HG03060 (cell line): ENCODE data around the gene ERN1.

Experiments
- ATAC-seq: cut with Tn5 transposase; IDR thresholded peaks from one replicate; pipeline ENCODE4 v1.9.1; 2021; ENCODE audit warnings: low read depth, moderate number of reproducible peaks; ENCODE audit not compliant: unreplicated experiment

The ERN1 gene

DNA sequence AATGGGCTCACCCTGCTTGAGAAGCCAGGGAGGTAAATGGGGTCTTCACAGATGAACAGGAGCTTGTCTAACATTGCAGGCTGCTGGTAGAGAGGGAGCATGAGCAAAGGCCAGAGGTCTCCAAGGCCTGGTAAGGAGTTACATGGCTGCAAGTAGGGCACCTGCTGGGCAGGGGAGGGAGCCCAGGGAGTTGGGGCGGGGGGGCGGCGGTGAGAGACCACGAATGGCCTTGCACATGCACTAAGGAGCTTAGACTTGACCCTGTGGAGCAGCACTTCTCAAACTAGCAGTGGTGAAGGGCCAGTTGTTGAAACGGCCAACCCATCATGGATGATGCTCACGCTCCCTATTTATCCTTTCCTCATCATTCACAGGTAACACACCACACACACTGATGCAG lies 38.4 kb downstream of the ERN1 start:
- no peak for ATAC-seq

DNA sequence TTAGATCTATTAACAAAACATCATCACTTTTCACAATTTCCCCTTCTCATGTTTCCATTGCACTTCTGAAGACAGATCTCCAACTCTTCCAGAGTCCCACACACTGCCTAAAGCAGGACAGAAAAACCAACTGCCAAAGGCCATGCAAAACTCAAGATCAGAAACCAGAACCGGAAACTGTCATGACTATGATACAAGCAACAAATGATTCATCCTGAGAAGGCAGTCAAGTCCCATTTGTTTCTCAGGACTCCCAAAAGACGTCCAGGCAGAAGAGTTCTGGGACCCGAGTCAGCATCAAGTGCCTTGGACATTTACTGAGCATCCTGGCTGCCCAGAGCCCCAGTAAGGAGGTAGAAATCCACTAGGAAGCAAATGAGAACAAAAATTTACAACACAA lies 38.8 kb downstream of the ERN1 start:
- no peak for ATAC-seq

DNA sequence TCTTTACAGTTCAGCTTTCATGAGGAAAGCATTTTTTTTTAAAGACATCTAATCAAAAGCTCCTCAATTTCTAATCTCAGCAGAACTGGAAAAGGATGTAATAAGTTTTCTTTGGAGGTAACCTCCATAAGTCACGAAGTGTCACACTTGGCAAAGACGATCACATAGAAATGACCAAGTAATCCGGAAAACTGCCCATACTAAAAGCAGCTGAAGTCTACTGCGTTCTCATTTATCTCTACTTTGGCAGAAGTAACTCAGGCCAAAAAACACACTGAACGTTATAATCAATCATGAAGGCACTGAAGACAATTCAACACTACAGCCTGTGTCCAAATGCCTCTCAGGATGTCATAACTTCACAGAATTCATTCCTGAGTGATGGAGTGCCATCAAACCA lies 39.8 kb downstream of the ERN1 start:
- ATAC-seq = no peak

DNA sequence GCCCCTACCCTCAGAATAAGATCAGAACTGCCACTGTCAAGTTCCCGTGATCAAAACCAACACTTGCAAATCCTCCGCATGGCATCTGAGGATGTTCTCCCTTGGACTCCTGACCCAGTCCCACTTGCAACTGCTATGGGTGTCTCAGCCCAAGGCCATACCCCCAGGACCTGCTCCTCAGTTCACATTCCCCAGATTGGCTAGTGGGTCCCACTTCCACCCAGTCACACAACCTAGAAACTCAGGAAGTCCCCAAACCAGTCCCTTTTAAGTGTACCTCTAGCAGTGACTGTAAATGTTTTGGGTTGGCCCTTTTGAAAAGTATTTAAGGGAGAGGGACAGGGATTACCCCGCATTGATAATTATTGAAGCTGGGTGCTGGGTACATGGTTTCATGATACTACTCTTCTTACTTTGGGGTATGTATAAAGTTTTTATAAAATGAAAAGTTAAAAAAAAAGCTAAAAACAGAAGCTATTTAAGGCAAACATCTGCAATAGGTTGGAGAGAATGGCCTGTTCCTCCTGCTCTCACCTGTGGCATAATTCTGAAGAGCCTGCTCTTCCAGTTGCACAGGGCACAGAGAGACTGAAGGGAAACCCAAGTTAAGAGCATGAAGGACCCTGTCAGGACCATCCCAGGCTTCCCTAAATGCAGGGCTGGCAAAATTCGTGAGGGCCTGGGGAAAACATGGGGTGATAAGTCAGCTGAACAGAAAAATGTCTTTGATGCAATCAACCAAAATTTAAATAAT lies 42.5 kb downstream of the ERN1 start:
- ATAC-seq = no peak

DNA sequence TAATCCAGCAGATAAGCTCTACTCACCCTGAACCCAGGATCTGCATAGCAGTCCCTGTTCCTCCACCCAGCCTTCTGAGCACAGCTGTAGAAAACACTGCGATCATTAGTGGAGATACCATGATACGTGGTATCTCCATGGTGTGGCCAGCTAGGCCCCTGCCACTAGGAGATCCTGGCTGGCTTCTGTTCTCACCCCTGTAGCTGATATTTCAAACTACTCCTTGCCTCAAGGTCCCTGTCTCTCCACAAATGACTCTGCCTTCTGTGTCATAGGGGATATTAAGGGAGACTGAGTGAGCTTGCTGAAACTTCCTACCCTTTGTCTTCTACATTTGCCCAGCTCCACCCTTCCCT lies 44.3 kb downstream of the ERN1 start:
- ATAC-seq = no peak

DNA sequence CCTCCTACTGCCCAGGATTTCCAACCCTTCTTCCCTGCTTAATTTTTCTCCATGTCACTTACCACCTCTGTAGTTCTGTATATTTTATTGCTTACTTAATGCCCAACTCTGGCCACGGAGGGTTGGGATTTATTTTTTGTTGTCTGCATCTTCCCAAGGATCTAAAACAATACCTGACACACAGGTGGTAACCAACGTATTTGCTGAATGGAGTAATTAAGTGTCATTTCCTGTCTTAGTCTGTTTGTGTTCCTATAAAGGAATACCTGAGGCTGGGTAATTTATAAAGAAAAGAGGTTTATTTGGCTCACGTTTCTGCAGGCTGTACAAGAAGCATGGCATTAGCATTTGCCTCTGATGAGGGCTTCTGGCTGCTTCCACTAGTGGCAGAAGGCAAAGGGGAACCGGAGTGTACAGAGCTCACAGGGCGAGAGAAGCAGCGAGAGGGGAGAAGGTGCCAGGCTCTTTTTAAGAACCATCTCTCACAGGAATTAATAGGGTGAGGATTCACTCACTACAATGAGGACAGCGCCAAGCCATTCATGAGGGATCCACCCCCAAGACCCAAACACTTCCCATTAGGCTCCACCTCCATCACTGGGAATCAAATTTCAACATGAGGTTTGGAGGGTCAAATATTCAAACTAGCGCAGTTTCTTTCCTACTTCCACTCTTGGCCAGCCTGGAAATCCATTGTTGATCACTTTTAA lies 44.8 kb downstream of the ERN1 start:
- no peak for ATAC-seq

DNA sequence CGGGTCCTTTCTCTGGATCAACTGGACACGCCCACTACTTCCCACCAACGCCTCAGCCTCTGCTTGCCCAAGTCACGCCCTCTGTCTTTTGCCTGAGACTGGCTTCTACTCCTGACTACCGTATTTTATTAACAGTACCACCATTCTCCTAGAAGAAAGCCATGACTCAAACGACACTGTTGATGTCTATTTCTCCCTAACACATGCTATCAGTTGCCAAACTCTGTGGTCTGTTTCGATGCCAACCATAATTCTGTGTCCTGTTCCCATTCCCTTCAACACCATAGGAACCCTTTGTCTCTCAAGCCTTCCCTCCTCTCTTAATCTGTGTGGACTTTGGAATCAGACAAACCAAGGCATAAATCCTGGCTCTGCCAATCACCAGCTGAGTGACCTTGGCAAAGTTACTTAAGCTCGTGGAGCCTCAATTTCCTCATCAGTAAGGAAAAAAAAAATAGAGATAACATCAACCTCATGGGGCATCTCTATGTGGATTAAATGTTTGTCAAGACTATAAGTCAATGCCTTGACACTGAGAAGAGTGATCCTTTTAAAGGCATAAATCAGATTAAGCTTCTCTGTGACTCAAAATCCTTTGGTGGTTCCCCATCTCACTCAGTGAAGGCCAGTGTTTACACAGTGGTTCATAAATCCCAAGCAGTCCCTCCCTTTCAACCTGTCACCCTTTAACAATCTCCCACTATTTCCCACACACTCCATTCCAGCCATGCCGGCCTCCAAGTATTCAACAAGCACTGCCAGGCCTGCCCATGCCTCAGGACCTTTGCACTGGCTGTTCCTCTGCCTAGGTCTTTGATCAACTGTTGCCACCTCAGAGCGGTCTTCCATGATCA lies 45.6 kb downstream of the ERN1 start:
- ATAC-seq = no peak

DNA sequence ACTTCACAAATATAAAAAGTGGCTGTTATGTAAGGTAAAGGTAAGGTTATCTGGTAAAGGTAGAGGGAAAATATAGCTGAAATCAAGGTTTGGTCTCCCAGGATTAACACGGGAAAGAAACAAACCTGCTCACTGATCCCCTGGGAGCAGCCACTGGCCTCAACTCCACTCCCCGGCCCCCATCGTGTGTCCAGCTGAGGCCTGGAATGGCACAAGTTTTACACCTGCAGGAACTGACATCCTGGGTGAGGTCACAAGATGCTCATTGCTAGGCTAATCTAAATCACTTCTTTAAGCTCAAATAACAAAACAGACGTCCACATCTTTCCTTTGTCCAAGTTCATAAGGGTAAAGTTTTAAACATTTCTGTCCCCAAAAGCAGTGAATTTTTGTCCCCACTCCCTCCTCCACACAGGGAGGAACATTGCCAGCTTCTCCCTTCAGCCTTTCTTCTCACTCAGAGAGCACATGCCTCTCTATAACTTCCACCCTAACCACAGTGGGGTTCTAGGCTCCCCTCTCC lies 46.3 kb downstream of the ERN1 start:
- ATAC-seq = no peak

DNA sequence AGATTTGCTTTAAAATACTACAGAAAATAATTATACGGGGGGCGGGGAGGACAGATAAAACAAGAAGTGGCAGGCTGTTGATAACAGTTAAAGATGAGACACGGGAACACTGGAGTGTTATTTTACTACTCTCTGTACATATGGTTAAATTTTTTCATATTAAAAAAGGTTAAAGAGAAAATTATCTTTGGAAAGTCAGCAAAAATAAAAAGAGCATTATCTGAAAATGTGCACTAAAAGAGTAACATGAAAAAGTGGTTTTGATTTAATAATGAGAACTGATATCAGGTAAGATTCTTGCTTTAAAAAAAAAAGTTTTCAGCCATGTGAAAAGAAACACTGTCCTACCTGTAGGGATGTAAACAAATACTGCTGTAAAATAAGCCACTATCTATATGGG lies 46.9 kb downstream of the ERN1 start:
- ATAC-seq = no peak

DNA sequence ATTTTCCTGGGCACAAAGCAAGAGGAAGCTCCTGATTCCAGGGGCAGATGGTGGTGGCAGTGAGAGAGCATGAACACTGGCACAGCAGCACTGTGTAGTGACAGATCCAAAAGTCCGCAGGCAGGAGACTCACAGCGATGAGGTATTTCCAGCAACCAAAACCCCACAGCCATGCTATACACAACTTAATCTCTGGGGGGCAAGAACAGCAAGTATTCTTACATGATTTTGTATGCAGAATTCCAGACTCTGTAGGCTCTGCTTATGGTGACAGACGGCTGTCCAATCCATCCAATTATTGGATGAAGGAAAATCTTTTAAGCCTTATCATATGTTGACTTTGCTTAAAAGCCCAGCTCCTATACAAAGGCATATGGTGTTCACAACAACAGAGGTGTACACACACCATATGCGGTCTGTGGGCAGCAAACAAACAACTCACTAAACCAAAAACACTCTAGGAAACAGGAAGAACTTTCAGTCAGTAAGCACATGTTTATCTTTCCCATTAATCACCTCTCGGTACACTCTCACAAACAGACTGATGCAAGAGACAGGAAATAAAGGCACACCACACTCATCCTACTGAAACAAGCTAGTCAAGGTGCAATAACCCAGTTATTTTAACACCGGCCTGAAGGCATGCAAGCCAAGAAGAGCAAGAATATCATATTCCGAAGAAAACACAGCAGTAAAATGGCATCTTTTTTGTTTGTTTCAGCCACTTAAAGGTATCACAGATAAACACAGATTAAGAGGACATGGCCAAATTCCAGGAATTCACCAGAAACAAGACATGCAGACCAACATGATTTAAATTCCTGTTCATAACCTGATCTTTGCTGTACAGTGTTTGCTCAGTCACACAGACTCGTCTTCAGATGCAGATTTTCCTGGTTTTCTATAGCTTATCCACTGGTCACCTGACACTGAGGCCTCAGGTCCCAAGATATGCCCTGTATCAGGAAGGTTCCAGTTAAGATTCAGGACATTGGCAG lies 47.8 kb downstream of the ERN1 start:
- no peak for ATAC-seq

DNA sequence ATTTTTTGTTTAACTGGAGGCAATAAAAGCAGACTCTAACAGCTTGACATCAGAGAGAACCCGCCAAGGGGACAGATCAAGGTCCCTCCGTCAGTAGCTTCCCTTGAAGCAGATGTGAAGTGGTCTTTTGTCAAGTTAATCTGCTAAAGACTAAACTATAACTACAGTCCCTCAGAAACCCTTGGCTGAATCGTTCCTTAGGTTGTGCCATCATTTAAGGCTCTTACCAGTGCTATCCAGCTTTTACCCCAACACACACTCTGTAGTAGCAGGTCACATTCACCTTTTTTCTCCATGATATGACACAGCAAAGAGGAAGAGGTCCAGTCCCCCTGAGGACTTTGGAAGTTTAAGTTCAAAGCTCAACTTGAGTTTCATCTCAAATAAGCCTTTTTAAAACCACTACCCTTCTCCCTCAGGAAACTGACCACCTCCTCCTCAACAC lies 49.7 kb downstream of the ERN1 start:
- no peak for ATAC-seq

DNA sequence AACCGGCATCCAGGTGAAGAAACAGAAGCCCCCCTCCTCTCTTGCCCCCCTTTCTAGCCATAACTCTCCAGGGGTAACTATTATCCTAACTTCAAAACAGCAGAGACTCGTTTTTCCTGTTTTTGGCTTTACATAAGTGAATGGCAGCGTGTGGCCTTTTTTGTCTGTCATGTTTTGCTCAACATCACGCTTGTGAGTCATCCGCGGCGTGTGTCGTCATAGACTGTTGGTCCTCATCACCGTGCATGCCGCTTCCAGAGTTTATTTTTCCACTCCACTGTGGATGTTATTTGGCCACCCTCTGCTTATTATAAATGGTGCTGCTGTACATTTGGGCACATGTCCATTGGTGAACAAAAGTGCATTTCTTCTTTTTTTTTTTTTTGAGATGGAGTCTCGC lies 52.6 kb downstream of the ERN1 start:
- no peak for ATAC-seq

DNA sequence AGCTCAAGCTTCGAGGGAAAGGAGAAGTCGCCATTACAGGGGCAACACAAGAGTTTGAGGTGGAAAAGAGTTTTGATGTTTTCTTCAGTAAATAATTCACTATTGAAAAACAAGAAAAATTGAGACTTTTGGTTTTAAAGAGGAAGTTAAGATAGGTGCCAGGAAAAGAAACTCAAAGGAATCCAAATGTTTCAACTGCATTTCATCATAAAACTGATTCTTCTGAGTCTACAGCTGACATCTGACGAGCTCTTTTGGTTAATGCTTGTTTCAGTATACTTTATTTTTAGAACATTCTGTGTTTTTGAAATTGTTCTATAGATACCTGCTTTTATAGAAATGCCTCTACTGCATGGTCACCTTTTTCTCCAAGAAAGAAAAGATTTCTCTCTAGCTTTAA lies 54.0 kb downstream of the ERN1 start:
- ATAC-seq = no peak

DNA sequence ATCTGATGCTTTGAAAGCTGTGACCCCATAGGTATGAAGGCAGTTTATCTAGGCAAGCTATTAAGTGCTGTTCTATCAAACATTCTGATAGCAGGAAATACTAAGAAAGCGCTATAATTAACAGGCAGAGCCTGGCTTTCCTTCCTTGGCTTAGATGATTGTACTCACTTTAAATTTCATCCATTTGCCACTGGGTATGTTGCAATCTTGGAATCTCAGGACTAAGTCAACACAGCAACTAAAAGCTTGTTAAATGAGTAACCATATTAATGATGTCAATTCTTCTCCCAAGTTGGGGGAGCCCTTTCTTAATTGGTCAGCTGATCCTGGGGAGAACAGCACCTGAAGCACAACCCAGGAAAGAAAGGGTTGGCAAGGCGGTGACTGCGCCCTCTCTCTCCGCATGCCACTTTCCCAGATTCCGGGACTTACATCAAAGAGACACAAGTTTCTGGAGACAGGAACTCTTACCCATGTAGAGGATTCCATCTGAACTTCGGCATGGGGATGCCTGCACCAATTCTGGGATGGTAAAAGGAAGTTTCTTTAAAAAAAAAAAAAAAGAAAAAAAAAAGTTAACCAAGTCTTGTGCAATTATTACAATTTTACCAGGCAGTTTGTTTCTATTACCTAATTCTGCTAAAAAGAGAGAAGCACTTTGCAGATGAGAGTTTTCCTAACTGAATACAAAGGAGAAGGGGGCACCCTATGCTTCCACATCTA lies 55.1 kb downstream of the ERN1 start:
- no peak for ATAC-seq

DNA sequence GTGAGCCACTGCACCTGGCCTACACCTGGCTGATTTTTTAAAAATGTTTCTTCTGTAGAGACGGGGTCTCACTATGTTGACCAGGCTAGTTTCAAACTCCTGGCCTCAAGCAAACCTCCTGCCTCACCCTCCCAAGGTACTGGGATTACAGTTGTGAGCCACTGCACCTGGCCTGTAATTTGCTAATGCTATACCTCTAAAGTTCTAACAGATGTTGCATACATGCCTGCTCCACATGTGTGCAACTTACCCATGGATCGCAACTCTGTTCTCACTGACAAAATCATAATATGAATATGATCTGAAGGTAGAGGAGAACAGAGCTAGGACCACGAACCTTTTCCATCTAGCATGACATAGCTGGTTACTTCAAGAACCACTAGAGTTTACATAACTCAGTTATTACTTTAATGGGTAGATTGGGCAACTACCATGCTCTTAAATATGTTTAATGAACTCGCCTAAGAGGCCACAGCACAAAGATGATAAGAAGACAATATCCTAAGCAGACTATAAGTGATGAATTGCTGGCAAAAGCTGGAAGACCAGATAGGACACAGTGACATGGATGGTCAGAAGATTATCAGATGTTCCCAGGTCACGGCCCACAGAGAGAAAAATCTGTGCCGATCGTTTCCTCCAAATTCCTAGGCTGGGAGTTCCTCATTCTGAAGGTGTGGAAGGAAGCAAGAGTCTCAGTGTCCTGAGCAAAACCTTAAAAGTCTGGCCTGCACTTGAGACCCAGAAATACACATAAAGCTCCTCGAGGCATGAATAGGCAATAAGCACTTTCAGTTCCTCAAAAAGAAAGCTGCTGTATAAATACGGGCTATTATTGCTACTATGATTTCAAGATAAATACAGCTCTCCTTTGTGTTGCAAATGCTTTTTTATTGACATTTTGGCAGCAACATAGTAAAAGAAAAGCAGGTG lies 55.9 kb downstream of the ERN1 start:
- ATAC-seq = peak; percentile 47

DNA sequence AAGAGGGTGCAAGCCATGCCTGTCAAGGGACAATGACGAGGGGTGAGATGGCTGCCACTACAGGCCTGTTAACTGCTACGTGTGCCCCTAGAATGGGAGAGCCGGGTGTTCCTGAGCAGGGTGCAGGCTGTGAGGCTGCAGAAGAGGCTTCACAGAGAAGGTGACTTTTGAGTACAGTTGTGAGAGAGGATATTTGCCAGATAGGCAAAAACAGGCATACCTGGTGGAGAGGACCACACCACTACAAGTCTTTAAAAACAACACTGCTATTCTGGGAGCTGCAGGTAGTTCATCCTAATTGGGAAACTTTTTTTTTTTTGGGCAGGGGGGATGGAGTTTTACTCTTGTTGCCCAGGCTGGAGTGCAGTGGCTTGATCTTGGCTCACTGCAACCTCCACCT lies 58.8 kb downstream of the ERN1 start:
- ATAC-seq = no peak

DNA sequence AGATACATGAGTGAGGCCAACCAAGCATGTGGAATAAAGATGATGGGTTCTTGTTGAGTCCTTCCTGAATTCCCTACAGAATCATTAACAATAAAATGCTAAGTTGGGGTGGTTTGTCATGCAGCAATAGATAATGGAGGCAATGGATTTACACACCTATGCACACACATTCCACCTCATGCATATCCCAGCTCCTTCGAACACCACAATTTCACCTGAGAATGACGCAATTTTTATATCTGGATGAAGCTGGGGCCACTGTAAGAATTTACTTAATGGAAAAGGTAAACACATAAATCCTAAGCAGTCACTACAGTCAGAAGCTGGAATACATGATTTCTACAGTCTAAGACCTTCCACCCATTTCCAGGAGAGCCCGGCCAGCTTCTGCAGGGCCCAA lies 59.7 kb downstream of the ERN1 start:
- ATAC-seq = no peak

DNA sequence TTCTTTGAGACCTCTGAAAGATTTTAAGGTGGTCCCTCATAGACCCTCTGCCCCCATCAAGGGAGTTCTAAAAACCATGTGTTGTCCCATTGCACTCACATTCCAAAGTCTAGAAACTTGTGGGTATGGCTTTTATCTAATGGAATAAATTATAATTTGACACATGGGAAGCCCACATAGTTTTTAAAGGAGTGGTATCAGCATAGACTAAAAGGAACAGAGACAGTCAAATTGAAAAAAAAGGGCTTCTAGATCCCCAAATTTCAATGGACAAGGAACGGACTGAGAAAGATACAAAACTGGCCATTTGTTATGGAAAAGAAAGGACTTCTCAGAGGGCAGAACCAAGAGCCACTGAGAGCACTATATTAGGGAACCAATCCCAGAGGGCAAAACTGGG lies 60.8 kb downstream of the ERN1 start:
- no peak for ATAC-seq
